Measurements from ENCODE around the gene TMEM242. TPM values are rescaled to one million over a fixed set of nuclear protein-coding genes. Genes with fewer than 3 reads are reported as not detected.

Gene TMEM242
- polyA plus RNA-seq, 1 of the 3 experiments (the other 2 are of a cell fraction) = 7.4 TPM

DNA sequence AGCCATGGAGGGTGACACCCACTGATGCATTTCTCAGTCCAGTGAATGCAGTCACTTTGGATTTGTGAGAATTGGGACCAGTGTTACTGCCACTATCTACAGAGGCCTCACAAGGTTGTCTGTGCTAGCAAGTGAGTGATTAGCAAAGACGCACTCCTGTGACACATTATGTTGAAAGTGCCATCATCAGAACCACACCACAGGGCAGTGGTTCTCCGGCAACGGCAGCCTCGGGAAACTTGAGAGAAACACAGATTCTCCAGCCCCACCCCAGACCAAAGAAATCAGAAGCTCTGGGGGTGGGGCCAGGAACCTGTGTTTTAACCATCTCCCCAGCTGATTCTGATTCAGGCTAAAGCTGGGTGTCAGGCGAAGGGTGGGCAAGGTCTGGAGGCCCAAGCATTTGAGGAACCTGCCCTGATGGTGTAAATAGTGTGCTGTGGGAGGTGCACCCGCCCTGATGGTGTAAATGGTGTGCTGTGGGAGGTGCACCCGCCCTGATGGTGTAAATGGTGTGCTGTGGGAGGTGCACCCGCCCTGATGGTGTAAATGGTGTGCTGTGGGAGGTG lies 39.9 kb downstream of the TMEM242 start:
- Histone ChIP-seq H3K4me3 (ENCODE audit: low read depth in 2 of 2, low read length in 1 of 2) (no peak overlapping the region), H3K36me3 (replicated peaks in 1 of 2; ENCODE audit: control insufficient read depth in 1 of 2, insufficient read depth in 2 of 2, low read length in 1 of 2) (peaks cover 0 to 3% of the 10 kb centered on the region in 2 experiments), H3K4me2 (no peak overlapping the region), H3K9me2 (no peaks in the 10 kb centered on the region), H2AFZ (ENCODE audit: low read depth) (no peak overlapping the region), H3K9ac (no peak overlapping the region), H3K27me3 (ENCODE audit: insufficient read depth) (no peaks in the 10 kb centered on the region), H3K9me3 (no peaks in the 10 kb centered on the region), H3K4me1 (ENCODE audit: control insufficient read depth in 1 of 2, insufficient read depth in 2 of 2, low read depth in 1 of 2, low read length in 1 of 2) (no peaks in the 10 kb centered on the region; a peak in 1 of 4 replicates), H3K27ac (ENCODE audit: low read depth in 2 of 2, low read length in 1 of 2) (no peak overlapping the region), H4K20me1 (ENCODE audit: insufficient read depth) (no peaks in the 10 kb centered on the region), H3F3A (replicated peaks; ENCODE audit: insufficient read depth) (no peaks in the 10 kb centered on the region), H3K79me2 (ENCODE audit: insufficient read depth) (no peaks in the 10 kb centered on the region)
- 90% methylated on average over 2 of the region's 8 CpGs for WGBS (ENCODE audit: low lambda C conversion rate)
- CTCF ChIA-PET = interaction anchor here (7.5 kb wide), 1 partner anchor 9 kb away, joined by 43 read pairs; no protein-coding TSS in a partner anchor
- no peak for DNase-seq
- TF ChIP-seq, protein P1, sequence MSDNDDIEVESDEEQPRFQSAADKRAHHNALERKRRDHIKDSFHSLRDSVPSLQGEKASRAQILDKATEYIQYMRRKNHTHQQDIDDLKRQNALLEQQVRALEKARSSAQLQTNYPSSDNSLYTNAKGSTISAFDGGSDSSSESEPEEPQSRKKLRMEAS (IDR thresholded peaks at IDR 0.05; ENCODE audit: low read depth) = no peak
- TF ChIP-seq RFX5 (IDR thresholded peaks at IDR 0.05; ENCODE audit: low read length) = no peak
- no peak for TF ChIP-seq FOXM1 (IDR thresholded peaks at IDR 0.05; ENCODE audit: low read depth)
- TF ChIP-seq, protein P2, sequence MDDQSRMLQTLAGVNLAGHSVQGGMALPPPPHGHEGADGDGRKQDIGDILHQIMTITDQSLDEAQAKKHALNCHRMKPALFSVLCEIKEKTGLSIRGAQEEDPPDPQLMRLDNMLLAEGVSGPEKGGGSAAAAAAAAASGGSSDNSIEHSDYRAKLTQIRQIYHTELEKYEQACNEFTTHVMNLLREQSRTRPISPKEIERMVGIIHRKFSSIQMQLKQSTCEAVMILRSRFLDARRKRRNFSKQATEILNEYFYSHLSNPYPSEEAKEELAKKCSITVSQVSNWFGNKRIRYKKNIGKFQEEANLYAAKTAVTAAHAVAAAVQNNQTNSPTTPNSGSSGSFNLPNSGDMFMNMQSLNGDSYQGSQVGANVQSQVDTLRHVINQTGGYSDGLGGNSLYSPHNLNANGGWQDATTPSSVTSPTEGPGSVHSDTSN (IDR thresholded peaks at IDR 0.05) = no peak
- TF ChIP-seq, protein P3, sequence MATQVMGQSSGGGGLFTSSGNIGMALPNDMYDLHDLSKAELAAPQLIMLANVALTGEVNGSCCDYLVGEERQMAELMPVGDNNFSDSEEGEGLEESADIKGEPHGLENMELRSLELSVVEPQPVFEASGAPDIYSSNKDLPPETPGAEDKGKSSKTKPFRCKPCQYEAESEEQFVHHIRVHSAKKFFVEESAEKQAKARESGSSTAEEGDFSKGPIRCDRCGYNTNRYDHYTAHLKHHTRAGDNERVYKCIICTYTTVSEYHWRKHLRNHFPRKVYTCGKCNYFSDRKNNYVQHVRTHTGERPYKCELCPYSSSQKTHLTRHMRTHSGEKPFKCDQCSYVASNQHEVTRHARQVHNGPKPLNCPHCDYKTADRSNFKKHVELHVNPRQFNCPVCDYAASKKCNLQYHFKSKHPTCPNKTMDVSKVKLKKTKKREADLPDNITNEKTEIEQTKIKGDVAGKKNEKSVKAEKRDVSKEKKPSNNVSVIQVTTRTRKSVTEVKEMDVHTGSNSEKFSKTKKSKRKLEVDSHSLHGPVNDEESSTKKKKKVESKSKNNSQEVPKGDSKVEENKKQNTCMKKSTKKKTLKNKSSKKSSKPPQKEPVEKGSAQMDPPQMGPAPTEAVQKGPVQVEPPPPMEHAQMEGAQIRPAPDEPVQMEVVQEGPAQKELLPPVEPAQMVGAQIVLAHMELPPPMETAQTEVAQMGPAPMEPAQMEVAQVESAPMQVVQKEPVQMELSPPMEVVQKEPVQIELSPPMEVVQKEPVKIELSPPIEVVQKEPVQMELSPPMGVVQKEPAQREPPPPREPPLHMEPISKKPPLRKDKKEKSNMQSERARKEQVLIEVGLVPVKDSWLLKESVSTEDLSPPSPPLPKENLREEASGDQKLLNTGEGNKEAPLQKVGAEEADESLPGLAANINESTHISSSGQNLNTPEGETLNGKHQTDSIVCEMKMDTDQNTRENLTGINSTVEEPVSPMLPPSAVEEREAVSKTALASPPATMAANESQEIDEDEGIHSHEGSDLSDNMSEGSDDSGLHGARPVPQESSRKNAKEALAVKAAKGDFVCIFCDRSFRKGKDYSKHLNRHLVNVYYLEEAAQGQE (IDR thresholded peaks at IDR 0.05; ENCODE audit: low read depth, low read length) = no peak
- TF ChIP-seq, protein P4, sequence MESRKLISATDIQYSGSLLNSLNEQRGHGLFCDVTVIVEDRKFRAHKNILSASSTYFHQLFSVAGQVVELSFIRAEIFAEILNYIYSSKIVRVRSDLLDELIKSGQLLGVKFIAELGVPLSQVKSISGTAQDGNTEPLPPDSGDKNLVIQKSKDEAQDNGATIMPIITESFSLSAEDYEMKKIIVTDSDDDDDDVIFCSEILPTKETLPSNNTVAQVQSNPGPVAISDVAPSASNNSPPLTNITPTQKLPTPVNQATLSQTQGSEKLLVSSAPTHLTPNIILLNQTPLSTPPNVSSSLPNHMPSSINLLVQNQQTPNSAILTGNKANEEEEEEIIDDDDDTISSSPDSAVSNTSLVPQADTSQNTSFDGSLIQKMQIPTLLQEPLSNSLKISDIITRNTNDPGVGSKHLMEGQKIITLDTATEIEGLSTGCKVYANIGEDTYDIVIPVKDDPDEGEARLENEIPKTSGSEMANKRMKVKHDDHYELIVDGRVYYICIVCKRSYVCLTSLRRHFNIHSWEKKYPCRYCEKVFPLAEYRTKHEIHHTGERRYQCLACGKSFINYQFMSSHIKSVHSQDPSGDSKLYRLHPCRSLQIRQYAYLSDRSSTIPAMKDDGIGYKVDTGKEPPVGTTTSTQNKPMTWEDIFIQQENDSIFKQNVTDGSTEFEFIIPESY (IDR thresholded peaks at IDR 0.05; ENCODE audit: borderline replicate concordance, low read depth) = no peak
- TF ChIP-seq FOSL2 (IDR thresholded peaks at IDR 0.05; ENCODE audit: borderline replicate concordance, low read depth) = no peak
- POLR2A ChIA-PET = no interaction called here

DNA sequence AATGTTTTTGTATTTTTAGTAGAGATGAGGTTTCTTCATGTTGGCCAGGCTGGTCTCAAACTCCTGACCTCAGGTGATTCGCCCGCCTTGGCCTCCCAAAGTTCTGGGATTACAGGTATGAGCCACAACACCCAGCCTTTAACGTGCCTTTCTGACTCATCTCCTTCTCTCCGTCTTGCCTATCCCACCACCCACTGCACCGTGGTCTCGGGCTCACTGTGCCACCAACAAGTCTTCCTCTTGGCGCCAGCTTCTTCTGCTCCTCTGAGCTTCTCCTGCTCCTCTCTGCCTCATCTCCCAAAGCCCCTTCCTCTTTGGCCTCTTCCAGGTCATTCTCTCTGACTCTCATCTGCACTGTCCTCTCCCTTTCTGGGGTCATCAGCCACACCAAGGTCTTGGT lies 41.0 kb downstream of the TMEM242 start:
- no peaks in the 10 kb centered on the region; a peak in 1 of 4 replicates for H3K4me1 ChIP-seq (ENCODE audit: control insufficient read depth in 1 of 2, insufficient read depth in 2 of 2, low read depth in 1 of 2, low read length in 1 of 2)
- no peak overlapping the region for H3K4me2 ChIP-seq
- H3K27ac ChIP-seq (ENCODE audit: low read depth in 2 of 2, low read length in 1 of 2) = no peak overlapping the region
- H3K4me3 ChIP-seq (ENCODE audit: low read depth in 2 of 2, low read length in 1 of 2) = no peak overlapping the region
- ChIA-PET POLR2A (no interaction called here), CTCF (interaction anchor here (0.8 kb wide), 1 partner anchor 23 kb away, joined by 4 read pairs; no protein-coding TSS in a partner anchor)
- 94% methylated on average over 7 of the region's 7 CpGs for WGBS (ENCODE audit: low lambda C conversion rate)
- no peaks in the 10 kb centered on the region for H3K79me2 ChIP-seq (ENCODE audit: insufficient read depth)
- H3K27me3 ChIP-seq (ENCODE audit: insufficient read depth) = no peaks in the 10 kb centered on the region
- H4K20me1 ChIP-seq (ENCODE audit: insufficient read depth) = no peaks in the 10 kb centered on the region
- H3F3A ChIP-seq (replicated peaks; ENCODE audit: insufficient read depth) = no peaks in the 10 kb centered on the region
- no peak for DNase-seq
- no peak overlapping the region for H2AFZ ChIP-seq (ENCODE audit: low read depth)
- H3K9ac ChIP-seq = no peak overlapping the region
- H3K9me2 ChIP-seq = no peaks in the 10 kb centered on the region
- no peaks in the 10 kb centered on the region for H3K36me3 ChIP-seq (replicated peaks in 1 of 2; ENCODE audit: control insufficient read depth in 1 of 2, insufficient read depth in 2 of 2, low read length in 1 of 2)
- no peaks in the 10 kb centered on the region for H3K9me3 ChIP-seq
- TF ChIP-seq CHD2 (IDR thresholded peaks at IDR 0.05; ENCODE audit: low read length, partially characterized antibody) (no peak), SMC3 (IDR thresholded peaks at IDR 0.05; ENCODE audit: low read depth, low read length) (no peak), RCOR1 (IDR thresholded peaks at IDR 0.05; ENCODE audit: low read length) (no peak)
- TF ChIP-seq, protein P5, sequence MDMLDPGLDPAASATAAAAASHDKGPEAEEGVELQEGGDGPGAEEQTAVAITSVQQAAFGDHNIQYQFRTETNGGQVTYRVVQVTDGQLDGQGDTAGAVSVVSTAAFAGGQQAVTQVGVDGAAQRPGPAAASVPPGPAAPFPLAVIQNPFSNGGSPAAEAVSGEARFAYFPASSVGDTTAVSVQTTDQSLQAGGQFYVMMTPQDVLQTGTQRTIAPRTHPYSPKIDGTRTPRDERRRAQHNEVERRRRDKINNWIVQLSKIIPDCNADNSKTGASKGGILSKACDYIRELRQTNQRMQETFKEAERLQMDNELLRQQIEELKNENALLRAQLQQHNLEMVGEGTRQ (IDR thresholded peaks at IDR 0.05; ENCODE audit: borderline replicate concordance, low read depth, low read length) = no peak
- TF ChIP-seq, protein P6, sequence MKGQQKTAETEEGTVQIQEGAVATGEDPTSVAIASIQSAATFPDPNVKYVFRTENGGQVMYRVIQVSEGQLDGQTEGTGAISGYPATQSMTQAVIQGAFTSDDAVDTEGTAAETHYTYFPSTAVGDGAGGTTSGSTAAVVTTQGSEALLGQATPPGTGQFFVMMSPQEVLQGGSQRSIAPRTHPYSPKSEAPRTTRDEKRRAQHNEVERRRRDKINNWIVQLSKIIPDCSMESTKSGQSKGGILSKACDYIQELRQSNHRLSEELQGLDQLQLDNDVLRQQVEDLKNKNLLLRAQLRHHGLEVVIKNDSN (IDR thresholded peaks at IDR 0.05; ENCODE audit: borderline replicate concordance, low read depth) = no peak
- TF ChIP-seq, protein P7, sequence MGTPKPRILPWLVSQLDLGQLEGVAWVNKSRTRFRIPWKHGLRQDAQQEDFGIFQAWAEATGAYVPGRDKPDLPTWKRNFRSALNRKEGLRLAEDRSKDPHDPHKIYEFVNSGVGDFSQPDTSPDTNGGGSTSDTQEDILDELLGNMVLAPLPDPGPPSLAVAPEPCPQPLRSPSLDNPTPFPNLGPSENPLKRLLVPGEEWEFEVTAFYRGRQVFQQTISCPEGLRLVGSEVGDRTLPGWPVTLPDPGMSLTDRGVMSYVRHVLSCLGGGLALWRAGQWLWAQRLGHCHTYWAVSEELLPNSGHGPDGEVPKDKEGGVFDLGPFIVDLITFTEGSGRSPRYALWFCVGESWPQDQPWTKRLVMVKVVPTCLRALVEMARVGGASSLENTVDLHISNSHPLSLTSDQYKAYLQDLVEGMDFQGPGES (IDR thresholded peaks at IDR 0.05; ENCODE audit: low read depth, low read length) = no peak
- TF ChIP-seq, protein P8, sequence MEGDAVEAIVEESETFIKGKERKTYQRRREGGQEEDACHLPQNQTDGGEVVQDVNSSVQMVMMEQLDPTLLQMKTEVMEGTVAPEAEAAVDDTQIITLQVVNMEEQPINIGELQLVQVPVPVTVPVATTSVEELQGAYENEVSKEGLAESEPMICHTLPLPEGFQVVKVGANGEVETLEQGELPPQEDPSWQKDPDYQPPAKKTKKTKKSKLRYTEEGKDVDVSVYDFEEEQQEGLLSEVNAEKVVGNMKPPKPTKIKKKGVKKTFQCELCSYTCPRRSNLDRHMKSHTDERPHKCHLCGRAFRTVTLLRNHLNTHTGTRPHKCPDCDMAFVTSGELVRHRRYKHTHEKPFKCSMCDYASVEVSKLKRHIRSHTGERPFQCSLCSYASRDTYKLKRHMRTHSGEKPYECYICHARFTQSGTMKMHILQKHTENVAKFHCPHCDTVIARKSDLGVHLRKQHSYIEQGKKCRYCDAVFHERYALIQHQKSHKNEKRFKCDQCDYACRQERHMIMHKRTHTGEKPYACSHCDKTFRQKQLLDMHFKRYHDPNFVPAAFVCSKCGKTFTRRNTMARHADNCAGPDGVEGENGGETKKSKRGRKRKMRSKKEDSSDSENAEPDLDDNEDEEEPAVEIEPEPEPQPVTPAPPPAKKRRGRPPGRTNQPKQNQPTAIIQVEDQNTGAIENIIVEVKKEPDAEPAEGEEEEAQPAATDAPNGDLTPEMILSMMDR (IDR thresholded peaks at IDR 0.05) = no peak
